HTERT RPE-1 (cell line): ENCODE results near the gene UGT3A1.
"Not testable (repeated sequence)": the region's sequence is repeated elsewhere in the genome, so short reads cannot be mapped to it uniquely, and the experiment has no call there.

Experiments
- in situ Hi-C: fragments of 300-500 bp; cut with MboI; formaldehyde crosslinking; loops from 4 replicates; pipeline ENCODE4 v1.14.3; 2020; ENCODE audit warnings: low sequenced_read_pairs

The UGT3A1 gene

GRCh38 chr5:35990941-35991611 lies at the start of gene UGT3A1:
UGT3A1 (minus strand) TSS chr5:35991390; CDS start chr5:35991240, 150 bp downstream.
- in situ Hi-C loops = no loop called here

GRCh38 chr5:36035696-36036095 lies 44.5 kb upstream of the UGT3A1 start:
- in situ Hi-C loops = no loop called here

- in situ Hi-C loops = not testable (repeated sequence)
Observed at GRCh38 chr5:36034536-36035134, 43.4 kb upstream of the UGT3A1 start.

- in situ Hi-C loops = no loop called here
Observed at GRCh38 chr5:36033486-36033885, 42.3 kb upstream of the UGT3A1 start.

- in situ Hi-C loops = no loop called here
Observed at GRCh38 chr5:36033047-36033446, 41.9 kb upstream of the UGT3A1 start.

GRCh38 chr5:36031223-36031622 lies 40.0 kb upstream of the UGT3A1 start:
- in situ Hi-C loops = no loop called here

- in situ Hi-C loops = no loop called here
Observed at GRCh38 chr5:36029914-36030313, 38.7 kb upstream of the UGT3A1 start.

GRCh38 chr5:36028816-36029465 lies 37.8 kb upstream of the UGT3A1 start:
- in situ Hi-C loops = no loop called here

GRCh38 chr5:36027711-36028110 lies 36.5 kb upstream of the UGT3A1 start:
- in situ Hi-C loops = no loop called here

GRCh38 chr5:36026706-36027465 lies 35.7 kb upstream of the UGT3A1 start:
- in situ Hi-C loops = no loop called here

- in situ Hi-C loops = not testable (repeated sequence)
Observed at GRCh38 chr5:36022246-36022645, 31.1 kb upstream of the UGT3A1 start.

- in situ Hi-C loops = not testable (repeated sequence)
Observed at GRCh38 chr5:36019584-36019983, 28.4 kb upstream of the UGT3A1 start.

GRCh38 chr5:36017622-36018021 lies 26.4 kb upstream of the UGT3A1 start:
- in situ Hi-C loops = no loop called here

GRCh38 chr5:36017004-36017403 lies 25.8 kb upstream of the UGT3A1 start:
- in situ Hi-C loops = no loop called here

- in situ Hi-C loops = no loop called here
Observed at GRCh38 chr5:36013182-36013581, 22.0 kb upstream of the UGT3A1 start.

- in situ Hi-C loops = no loop called here
Observed at GRCh38 chr5:36009698-36010097, 18.5 kb upstream of the UGT3A1 start.

GRCh38 chr5:36007366-36007765 lies 16.2 kb upstream of the UGT3A1 start:
- in situ Hi-C loops = no loop called here

- in situ Hi-C loops = no loop called here
Observed at GRCh38 chr5:36006163-36006562, 15.0 kb upstream of the UGT3A1 start.

- in situ Hi-C loops = no loop called here
Observed at GRCh38 chr5:36001032-36001431, 9.8 kb upstream of the UGT3A1 start.

- in situ Hi-C loops = no loop called here
Observed at GRCh38 chr5:35999547-35999946, 8.4 kb upstream of the UGT3A1 start.

GRCh38 chr5:35996076-35996475 lies 4.9 kb upstream of the UGT3A1 start:
- in situ Hi-C loops = no loop called here

- in situ Hi-C loops = no loop called here
Observed at GRCh38 chr5:35990520-35990919, 670 bp downstream of the UGT3A1 start.
